ENCODE results near the gene FNDC11. TPM values are rescaled to one million over a fixed set of nuclear protein-coding genes. Genes with fewer than 3 reads are reported as not detected.

FNDC11 gene
- total RNA-seq, 1 donor from 2014 or later, result 1.3 TPM

GRCh38 chr20:63543131-63543530, 10.8 kb upstream of the FNDC11 start:
- Mint-ChIP-seq H3K4me1 (ENCODE audit: unreplicated experiment) (no peaks in the 10 kb centered on the region), H3K9me3 (ENCODE audit: unreplicated experiment) (no peaks in the 10 kb centered on the region), H3K36me3 (ENCODE audit: low read depth, unreplicated experiment) (peaks cover 5% of the 10 kb centered on the region), H3K4me3 (ENCODE audit: unreplicated experiment) (no peak overlapping the region), H3K27me3 (ENCODE audit: unreplicated experiment) (peaks cover 3% of the 10 kb centered on the region), H3K27ac (ENCODE audit: unreplicated experiment) (no peak overlapping the region)
- no peak for DNase-seq (ENCODE audit: low spot score)
- TF ChIP-seq, protein P1, sequence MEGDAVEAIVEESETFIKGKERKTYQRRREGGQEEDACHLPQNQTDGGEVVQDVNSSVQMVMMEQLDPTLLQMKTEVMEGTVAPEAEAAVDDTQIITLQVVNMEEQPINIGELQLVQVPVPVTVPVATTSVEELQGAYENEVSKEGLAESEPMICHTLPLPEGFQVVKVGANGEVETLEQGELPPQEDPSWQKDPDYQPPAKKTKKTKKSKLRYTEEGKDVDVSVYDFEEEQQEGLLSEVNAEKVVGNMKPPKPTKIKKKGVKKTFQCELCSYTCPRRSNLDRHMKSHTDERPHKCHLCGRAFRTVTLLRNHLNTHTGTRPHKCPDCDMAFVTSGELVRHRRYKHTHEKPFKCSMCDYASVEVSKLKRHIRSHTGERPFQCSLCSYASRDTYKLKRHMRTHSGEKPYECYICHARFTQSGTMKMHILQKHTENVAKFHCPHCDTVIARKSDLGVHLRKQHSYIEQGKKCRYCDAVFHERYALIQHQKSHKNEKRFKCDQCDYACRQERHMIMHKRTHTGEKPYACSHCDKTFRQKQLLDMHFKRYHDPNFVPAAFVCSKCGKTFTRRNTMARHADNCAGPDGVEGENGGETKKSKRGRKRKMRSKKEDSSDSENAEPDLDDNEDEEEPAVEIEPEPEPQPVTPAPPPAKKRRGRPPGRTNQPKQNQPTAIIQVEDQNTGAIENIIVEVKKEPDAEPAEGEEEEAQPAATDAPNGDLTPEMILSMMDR (IDR thresholded peaks at IDR 0.05; ENCODE audit: unreplicated experiment), result no peak

GRCh38 chr20:63543733-63544132, 10.2 kb upstream of the FNDC11 start:
- H3K4me3 Mint-ChIP-seq (ENCODE audit: unreplicated experiment), result peak overlapping the region; percentile 4
- H3K9me3 Mint-ChIP-seq (ENCODE audit: unreplicated experiment), result no peaks in the 10 kb centered on the region
- TF ChIP-seq, protein P1 (IDR thresholded peaks at IDR 0.05; ENCODE audit: unreplicated experiment), result no peak
- peak overlapping the region; percentile 22 for H3K27ac Mint-ChIP-seq (ENCODE audit: unreplicated experiment)
- peaks cover 5% of the 10 kb centered on the region for H3K36me3 Mint-ChIP-seq (ENCODE audit: low read depth, unreplicated experiment)
- no peak for DNase-seq (ENCODE audit: low spot score)
- no peaks in the 10 kb centered on the region for H3K4me1 Mint-ChIP-seq (ENCODE audit: unreplicated experiment)
- H3K27me3 Mint-ChIP-seq (ENCODE audit: unreplicated experiment), result peaks cover 3% of the 10 kb centered on the region

DNA sequence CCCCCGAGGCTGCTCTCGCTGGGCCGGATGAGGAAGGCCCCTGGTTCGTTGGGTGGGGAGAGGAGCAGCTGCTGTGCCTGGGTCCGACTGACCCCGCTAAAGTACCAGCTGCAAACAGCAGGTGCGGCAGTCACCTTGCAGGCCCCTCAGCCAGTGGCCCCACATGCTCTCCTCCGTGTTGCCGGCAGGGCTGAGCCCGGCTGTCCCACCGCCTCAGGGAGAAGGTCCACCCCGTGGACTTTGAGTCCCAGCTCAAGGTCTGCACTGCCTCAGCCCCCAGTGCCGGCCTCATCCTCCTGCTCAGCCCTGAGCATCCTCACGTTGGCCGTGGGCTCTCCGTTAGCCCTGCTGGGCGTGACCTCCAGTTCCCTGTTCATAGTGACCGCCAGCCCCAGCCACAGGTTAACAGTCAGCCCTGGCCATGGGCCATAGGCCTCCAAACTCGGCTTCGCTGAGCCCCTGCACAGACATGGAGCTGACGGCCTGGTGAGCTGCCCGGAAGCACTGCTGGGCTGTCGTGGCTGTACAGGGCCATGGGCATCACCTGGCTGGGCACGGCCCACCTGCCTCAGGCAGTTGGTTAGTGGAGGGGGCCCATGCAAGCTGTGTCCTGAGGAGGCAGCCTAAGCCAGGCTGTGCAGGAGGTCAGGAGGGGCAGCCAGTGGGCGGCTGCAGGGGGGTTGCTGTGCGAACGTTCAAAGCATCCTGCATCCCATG, 9.6 kb upstream of the FNDC11 start:
- peaks cover 6% of the 10 kb centered on the region for H3K27me3 Mint-ChIP-seq (ENCODE audit: unreplicated experiment)
- H3K27ac Mint-ChIP-seq (ENCODE audit: unreplicated experiment), result no peak overlapping the region
- no peaks in the 10 kb centered on the region for H3K9me3 Mint-ChIP-seq (ENCODE audit: unreplicated experiment)
- no peak for DNase-seq (ENCODE audit: low spot score)
- TF ChIP-seq, protein P1 (IDR thresholded peaks at IDR 0.05; ENCODE audit: unreplicated experiment), result no peak
- H3K4me3 Mint-ChIP-seq (ENCODE audit: unreplicated experiment), result no peak overlapping the region
- H3K4me1 Mint-ChIP-seq (ENCODE audit: unreplicated experiment), result no peaks in the 10 kb centered on the region
- peaks cover 5% of the 10 kb centered on the region for H3K36me3 Mint-ChIP-seq (ENCODE audit: low read depth, unreplicated experiment)

- Mint-ChIP-seq H3K27ac (ENCODE audit: unreplicated experiment) (no peak overlapping the region), H3K9me3 (ENCODE audit: unreplicated experiment) (no peaks in the 10 kb centered on the region), H3K4me3 (ENCODE audit: unreplicated experiment) (no peak overlapping the region), H3K4me1 (ENCODE audit: unreplicated experiment) (no peaks in the 10 kb centered on the region), H3K27me3 (ENCODE audit: unreplicated experiment) (peaks cover 6% of the 10 kb centered on the region), H3K36me3 (ENCODE audit: low read depth, unreplicated experiment) (peaks cover 5% of the 10 kb centered on the region)
- TF ChIP-seq, protein P1 (IDR thresholded peaks at IDR 0.05; ENCODE audit: unreplicated experiment), result no peak
- no peak for DNase-seq (ENCODE audit: low spot score)
Observed at GRCh38 chr20:63544958-63545516, 8.9 kb upstream of the FNDC11 start.

- no peaks in the 10 kb centered on the region for H3K4me1 Mint-ChIP-seq (ENCODE audit: unreplicated experiment)
- TF ChIP-seq, protein P1 (IDR thresholded peaks at IDR 0.05; ENCODE audit: unreplicated experiment), result no peak
- no peak overlapping the region for H3K27ac Mint-ChIP-seq (ENCODE audit: unreplicated experiment)
- no peak overlapping the region for H3K4me3 Mint-ChIP-seq (ENCODE audit: unreplicated experiment)
- peaks cover 5% of the 10 kb centered on the region for H3K36me3 Mint-ChIP-seq (ENCODE audit: low read depth, unreplicated experiment)
- H3K27me3 Mint-ChIP-seq (ENCODE audit: unreplicated experiment), result peaks cover 6% of the 10 kb centered on the region
- H3K9me3 Mint-ChIP-seq (ENCODE audit: unreplicated experiment), result no peaks in the 10 kb centered on the region
- no peak for DNase-seq (ENCODE audit: low spot score)
Observed at GRCh38 chr20:63545814-63546213, 8.1 kb upstream of the FNDC11 start.

Measured in endothelial cell (in vitro differentiated cells).